ENCODE measurements around the gene BRD8. TPM values are rescaled to one million over a fixed set of nuclear protein-coding genes. Genes with fewer than 3 reads are reported as not detected.
"Not testable (repeated sequence)": the region's sequence is repeated elsewhere in the genome, so short reads cannot be mapped to it uniquely, and the experiment has no call there.

BRD8 gene
- total RNA-seq, 1 experiment from 2014 or later: 91.5 TPM

GRCh38 chr5:138159666-138160065 is 18.8 kb downstream of the BRD8 start:
- DNase-seq (ENCODE audit: low spot score): no peak

DNA sequence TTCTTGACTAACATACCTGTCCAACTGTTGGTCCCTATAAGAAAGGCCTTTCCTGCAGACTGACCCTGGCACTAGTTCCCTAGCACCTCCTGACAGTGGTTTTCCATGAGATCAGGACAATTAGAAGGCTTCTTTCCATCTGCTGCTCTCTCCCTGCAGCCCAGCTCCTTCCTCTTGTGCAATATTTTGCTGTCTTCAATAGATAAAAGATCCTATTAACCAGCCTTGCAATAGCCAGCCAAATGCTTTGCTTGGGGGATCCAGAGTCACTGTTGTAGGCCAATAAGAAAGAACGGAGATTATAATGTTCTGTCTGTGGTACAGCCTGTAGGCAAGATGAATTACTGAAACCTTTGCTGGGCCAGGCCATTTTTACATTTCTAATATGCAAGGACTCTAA is 20.8 kb downstream of the BRD8 start:
- no peak for DNase-seq (ENCODE audit: low spot score)

- not testable (repeated sequence) for DNase-seq (ENCODE audit: low spot score)
Observed at GRCh38 chr5:138155977-138156376, 22.5 kb downstream of the BRD8 start.

DNA sequence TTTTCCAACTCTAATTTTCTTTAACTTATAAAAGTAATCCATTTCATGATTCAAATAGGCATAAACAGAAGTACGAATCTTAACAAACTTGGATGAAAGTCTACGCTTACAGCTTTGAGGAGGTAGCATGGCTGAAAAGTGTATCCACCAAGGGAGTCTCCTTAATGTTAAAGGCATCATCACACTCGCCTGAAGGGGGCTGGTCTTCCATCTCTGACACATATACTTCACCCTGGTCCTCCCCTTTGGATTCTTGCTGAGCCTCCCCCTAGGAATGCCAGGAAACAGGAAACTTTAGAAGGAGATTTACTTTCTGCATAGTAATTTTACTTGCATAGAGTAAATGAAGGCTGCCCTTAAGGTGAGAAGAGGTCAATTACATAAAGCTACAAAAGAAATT is 28.9 kb downstream of the BRD8 start:
- DNase-seq (ENCODE audit: low spot score): peak; percentile 60

DNA sequence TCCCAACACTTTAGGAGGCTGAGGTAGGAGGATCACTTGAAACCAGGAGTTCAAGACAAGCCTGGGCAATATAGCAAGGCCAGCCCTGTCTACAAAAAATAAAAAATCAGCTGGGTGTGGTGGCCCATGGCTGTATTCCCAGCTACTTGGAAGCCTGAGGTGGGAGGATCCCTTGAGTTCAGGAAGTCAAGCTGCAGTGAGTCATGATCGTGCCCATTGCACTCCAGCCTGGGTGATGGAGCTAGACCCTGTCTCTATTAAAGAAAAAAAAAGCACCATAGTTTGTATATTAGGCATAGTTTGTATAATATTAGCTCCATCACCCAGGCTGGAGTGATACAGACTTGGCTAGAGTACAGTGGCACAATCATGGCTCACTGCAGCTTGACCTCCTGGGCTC is 29.6 kb downstream of the BRD8 start:
- peak; percentile 87 for DNase-seq (ENCODE audit: low spot score)

DNA sequence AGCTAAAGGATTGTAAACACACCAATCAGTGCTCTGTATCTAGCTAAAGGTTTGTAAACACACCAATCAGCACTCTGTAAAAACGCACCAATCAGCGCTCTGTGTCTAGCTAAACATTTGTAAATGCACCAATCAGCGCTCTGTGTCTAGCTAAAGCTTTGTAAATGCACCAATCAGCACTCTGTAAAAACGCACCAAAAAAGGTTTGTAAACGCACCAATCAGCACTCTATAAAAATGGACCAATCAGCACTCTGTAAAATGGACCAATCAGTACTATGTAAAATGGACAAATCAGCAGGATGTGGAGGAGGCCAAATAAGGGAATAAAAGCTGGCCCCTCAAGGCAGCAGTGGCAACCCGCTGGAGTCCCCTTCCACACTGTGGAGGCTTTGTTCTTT is 34.9 kb downstream of the BRD8 start:
- DNase-seq (ENCODE audit: low spot score): not testable (repeated sequence)

DNA sequence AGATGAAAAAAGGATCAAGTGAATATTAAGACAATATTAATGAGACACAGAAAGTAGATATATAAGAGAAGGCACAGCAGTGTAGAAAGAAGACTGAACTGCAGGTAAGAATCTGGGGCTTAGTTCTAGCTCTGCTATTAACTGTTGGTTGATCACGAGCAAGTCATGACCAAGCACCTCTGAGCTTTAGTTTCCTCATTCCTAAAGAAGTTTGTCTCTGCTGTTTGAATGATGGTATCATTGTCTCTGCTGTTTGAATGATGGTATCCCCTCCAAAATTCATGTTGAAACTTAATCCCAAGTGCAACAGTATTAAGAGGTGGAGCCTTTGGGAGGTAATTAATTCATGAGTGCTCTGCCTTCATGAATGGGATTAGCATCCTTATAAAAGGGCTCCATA is 36.7 kb downstream of the BRD8 start:
- DNase-seq (ENCODE audit: low spot score): no peak

DNA sequence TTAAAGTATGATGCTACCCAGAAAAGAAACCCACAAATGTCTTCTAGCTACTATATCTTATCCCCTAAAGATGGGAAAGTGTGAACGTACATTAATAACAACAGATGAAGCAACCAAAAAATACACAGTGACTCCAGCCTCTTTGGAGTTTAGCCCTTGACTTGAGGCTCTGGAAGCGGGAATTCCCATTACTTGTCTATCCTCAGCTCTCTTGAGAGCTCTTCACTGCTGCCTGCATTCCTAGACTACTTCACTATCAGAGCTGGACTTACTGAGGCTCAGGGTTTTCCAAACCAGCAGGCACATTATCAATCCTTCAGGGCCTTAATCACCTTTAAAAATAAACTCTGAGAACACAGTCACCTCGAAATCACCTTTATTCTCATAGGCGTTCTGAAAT is 38.2 kb downstream of the BRD8 start:
- DNase-seq (ENCODE audit: low spot score): no peak

DNA sequence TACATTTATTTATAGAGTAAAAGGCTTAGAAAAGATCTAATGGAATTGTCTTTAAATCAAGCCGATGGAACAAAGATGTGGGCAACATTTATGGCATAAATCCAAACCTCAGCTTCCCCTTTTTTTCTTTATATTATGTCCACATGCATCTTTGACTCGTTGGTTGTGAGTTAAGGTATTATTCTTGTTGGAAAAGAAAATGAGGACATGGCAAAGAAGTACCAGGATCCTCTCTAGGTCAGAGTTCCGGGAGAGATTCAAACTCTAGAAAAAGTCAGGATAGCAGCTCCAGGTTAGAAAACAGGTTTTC is 38.7 kb downstream of the BRD8 start:
- no peak for DNase-seq (ENCODE audit: low spot score)

DNA sequence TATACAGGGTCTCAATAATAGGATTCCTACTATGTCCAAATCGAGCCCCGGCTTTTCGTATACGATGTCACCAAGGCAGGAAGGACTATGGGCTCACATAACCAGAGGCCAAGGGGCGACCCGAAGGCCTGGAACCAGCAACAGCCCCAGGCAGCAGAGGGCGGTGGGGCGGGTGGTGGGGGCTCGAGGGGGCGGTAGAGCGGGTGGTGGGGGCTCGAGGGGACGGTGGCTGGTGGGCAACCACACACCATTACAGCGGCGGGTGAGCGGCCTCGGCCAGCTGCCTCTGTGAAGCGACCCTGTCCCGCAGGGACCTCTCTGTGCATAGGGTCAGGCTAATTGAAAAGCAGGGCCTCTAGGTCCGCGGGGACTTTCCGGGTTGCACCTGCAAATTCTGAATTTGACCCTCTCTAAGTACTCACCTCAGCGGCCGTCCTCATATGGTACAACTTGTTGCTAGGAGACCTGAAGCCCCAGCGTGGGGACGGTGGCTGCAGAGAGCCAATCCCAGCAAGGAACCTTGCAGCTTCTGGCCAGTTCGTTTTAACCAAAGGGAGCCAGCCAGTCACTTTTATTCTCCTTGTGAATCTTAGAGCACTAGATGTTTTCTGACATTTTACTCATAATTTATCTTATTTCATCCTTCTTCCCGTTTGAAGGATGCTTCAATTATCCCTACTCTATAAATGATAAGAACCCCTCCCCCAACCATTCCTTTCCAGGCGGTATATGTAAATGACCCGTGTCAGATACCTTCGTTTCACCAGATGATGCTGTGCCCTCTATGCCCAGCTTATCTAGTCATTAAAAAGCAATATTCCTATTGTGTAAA is 39.3 kb downstream of the BRD8 start, which contains the start of gene NME5:
NME5 (minus strand) TSS at position 480 of the 832 bp plus-strand sequence. CDS start 648 bp downstream, outside the sequence.
- no peak for DNase-seq (ENCODE audit: low spot score)

DNA sequence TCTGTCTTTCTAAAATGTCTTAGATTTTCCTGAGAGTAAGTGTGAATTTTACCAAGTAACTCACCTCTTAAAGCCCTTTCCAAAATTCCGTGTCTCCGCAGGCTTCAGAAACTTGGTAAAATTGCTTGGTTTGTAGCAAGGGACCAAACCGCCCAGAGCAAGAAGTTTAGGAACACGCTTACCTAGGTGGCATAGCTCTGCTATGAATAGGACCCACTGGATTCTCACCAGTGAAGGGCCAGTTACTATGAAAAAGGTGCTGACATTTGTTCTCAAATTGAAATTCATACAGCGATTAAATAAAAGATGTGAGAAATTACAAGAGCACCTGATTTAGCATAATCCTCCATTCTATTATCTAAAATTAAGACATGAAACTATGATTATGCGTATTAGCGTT is 45.9 kb downstream of the BRD8 start:
- DNase-seq (ENCODE audit: low spot score): no peak

- no peak for DNase-seq (ENCODE audit: low spot score)
Observed at GRCh38 chr5:138129347-138129746, 49.1 kb downstream of the BRD8 start.

DNA sequence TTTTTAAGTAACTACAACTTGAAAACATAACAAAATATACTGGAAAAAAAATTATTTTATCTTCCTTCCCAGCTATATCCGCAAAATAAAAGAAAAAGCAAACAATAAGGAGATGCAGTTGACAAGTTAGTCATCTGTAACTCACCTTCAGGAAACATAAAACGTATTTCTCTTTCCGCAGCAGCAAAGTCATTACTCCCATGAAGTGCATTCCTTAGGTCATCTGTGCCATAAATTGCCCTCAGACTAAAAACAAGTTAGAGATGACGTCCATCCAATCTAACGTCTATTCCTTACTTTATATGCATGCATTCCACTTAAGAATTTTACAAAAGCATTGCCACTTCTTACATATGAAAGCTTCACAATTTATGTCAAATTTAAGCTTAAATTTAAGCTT is 50.1 kb downstream of the BRD8 start:
- peak; percentile 58 for DNase-seq (ENCODE audit: low spot score)

GRCh38 chr5:138115254-138115653 is 63.2 kb downstream of the BRD8 start:
- no peak for DNase-seq (ENCODE audit: low spot score)

DNA sequence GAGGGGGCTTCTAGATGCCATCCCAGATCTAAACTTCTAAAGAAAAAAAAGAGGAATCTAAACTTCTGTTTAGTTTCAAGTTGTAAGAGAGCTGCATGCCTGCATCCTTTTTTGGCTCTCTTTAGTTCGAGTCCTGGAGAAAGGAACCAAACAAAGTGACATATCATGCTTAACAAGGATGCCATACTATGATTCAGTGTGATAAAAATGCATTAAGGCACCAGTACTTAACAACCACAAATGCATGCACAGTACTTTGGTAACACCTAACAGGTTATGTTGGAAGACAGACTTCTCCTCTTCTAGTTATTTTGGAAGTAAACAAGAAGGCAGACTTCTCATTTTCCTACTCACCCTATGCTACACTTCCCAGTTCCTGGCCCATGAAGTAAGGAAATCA is 66.5 kb downstream of the BRD8 start:
- DNase-seq (ENCODE audit: low spot score): peak; percentile 75

DNA sequence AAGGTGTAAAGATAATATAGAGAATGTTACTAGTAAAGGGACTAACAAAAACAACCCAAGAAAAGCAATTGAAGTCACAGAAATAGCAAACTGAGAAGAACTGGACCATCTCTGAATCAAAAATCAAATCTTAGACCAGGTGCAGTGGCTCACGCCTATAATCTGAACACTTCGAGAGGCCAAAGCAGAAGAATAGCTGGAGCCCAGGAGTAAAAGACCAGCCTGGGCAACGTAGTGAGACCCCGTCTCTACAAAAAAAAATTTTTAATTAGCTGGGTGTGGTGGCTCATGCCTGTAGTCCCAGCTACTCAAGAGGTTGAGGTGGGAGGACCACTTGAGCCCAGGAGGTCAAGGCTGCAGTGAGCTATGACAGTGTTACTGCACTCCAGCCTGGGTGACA is 67.2 kb downstream of the BRD8 start:
- no peak for DNase-seq (ENCODE audit: low spot score)

- peak; percentile 75 for DNase-seq (ENCODE audit: low spot score)
Observed at GRCh38 chr5:138110266-138110963, 68.0 kb downstream of the BRD8 start.

DNA sequence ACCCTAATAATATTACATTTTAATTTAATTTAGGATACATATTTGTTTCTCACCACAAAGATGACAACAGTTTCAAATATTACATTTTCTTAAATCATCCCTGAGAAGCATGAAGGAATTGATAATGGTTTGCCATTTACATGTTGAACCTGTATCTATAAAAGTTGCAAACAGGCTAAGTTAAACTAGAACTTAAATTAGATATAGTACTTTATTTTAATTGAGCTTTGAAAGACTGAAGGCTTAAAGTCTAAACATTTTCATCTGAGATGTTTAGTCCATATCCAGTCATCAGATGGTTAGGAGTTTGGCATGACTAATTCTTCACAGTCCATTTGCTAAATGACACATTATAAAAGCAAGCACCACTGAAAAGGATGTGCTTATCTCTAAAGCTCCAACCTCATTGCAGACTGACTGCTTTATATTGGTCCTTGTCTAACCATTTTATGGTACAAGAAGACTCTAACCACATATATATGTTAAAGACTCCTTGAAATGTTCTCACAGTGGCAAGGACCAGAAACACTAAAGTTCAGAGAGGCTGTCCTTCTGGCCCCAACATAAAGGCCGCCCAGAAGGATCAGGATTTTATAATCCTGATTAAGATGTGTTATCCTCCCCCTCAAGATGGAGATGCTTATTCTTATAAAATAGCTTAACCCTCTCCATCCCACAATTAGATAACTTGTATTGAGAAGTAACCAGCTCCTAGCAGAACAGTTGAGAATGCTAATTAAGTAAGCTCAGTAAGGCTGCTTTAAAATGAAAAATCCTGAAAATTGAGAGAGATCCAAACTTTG is 68.8 kb downstream of the BRD8 start:
- peak; percentile 65 for DNase-seq (ENCODE audit: low spot score)

DNA sequence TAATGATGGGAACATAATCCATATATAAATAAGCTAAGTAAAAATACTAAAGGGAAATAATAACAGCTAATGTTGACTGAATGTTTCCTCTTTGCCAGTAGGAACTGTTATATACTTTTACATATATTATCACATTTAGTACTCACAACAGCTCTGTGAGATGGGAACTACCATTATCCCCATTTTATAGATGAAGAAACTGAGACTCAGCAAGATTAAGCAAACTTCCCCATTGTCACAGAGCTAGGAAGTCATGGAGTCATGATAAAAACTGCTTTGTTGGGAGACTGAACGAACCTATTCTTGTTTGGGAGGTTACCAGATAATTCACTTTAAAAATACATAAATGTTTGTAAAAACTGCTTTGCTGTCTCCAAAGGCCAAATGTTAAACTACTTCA is 71.2 kb downstream of the BRD8 start:
- no peak for DNase-seq (ENCODE audit: low spot score)

- no peak for DNase-seq (ENCODE audit: low spot score)
Observed at GRCh38 chr5:138105709-138106108, 72.7 kb downstream of the BRD8 start.

DNA sequence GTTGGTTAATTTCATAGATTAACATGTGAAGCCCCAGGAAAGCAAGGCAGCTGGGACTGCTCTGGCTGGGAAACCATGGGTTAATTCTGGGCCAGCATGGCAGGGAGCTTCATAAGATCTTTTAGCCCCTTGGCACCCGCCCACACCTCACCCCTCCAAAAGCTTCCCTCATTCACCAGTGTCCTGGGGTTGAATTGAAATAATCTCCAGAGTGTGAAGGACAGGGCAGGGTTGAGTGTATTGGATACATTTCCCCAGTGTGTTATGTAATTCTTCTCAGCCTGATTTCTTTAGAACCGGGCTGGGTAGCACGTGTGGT is 75.2 kb downstream of the BRD8 start:
- DNase-seq (ENCODE audit: low spot score): no peak

DNA sequence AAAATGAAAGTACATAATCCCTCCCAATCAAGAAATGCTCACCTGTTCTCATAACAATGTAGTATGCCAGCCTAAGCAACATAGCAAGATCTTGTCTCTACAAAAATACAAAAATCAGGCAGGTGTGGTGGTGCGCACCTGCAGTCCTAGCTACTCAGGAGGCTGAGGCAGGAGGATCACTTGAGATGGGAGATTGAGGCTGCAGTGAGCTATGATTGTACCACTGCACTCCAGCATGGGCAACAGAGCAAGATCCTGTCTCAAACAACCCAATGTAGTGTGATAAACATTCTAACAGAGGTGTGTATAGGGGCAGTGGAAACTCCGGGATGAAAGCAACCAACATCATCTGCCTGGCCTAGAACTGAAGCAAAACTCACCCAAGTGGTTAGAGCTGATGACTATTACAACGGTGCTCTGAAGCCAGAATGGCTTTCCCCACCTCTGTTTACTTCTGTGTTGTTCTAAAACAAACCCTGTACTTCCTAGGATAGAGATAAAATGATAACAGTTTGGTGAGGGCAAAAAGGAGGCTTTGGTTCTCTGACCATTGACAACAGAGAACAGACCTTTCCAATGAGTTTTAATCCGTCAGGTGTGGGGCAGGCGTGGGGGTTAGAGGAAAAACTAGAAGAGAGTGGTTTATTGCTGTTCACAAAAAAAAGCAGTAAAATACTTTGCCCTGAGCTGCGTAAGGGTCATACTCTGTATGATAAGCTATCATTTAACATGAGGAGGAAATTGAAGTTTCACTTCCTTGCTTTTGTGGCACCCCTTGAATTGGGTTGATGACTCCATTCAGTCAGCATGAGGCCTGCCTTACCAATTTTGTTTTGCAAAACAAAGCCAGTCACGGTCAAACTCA is 75.7 kb downstream of the BRD8 start:
- DNase-seq (ENCODE audit: low spot score): no peak
